Activated T-cell treated with anti-CD3 and anti-CD28 coated beads for 4 hours (primary cell): ENCODE measurements around the gene PDZRN3.

ENCODE experiments used
- DNase-seq: peaks from one replicate; pipeline ENCODE4 v3.0.0-alpha.2; 2020

The PDZRN3 gene

GRCh38 chr3:73624821-73625665 is at the start of gene PDZRN3:
Gene PDZRN3, minus strand, starts transcription at chr3:73624941.
- no peak for DNase-seq

- no peak for DNase-seq
Measured at GRCh38 chr3:73674280-73674679, 49.5 kb upstream of the PDZRN3 start.

DNA sequence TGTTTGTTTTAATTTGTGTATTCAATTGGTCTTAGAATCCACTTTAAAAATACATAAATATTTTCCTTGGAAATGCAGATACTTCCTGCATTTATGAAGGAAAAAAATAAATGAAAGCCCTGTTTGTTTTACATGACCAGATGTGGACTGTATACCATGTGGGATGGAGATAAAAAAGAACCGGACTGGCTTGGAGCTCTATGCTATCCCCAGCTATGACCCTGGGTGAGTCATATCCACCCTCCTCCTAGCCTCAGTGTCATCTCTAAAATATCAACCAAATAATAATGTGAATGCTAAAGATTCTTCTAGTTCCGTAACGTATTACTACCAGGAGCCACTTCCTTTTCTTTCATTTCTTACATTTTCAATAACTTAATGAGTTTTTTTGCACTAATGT is 44.5 kb upstream of the PDZRN3 start:
- no peak for DNase-seq

DNA sequence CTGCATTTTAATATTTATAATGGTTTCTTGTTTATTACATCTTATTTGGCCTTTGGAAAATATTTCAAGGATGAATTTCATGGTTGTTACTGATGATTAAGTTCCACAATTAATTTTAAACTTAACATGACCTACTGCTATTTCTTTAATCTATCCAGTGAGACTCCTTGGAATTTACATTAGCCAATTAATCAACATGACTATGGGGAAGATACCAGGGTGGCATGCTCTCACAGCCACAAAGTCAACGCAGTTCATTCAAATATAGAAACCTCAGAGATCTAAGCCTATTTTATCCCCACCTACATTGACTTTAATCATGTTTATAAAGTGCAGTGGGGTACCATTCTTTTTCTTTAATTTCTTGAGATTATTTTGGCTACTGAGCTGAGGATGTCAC is 43.6 kb upstream of the PDZRN3 start:
- DNase-seq = no peak

DNA sequence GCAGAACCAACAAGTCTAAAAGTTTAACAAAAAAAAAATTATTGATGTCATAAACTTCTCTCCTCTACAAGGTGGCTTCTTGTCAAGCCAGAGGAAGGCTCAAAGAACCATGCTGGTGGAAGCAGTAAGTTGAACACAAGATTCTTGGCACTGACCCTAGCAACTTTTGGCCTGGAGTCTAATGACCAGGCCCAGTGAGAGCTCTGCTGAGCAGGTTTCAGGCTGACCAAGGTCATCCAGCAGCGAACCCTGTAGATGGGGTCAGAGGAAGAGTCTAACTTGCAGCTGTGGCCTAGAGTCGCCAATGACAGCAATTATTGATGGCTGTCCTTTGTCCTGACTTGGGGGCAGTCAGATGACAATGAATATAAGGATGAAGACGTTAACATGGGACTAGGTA is 43.1 kb upstream of the PDZRN3 start:
- DNase-seq = no peak

GRCh38 chr3:73665286-73665685 is 40.5 kb upstream of the PDZRN3 start:
- no peak for DNase-seq

DNA sequence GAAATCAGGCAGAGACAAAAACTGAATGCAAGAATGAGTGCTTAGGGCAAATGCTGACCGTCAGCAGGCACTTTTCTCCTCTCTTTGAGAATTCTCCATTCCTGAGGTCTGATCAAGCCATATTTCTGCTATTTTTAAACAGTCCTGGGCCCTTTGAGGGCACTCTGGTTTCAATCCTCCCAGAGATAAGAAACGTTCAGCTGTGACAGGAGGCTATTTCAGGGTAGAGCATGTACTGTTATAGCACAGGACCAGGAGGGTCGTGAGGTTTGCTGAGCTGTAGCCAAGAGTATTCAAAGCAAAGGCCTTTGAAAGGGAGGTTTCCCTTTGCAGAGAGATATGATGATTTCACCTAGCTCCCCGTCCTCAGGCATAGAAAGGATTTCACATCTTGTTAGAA is 39.6 kb upstream of the PDZRN3 start:
- no peak for DNase-seq

- DNase-seq = no peak
Measured at GRCh38 chr3:73663495-73663894, 38.8 kb upstream of the PDZRN3 start.

GRCh38 chr3:73661265-73661664 is 36.5 kb upstream of the PDZRN3 start:
- DNase-seq = no peak

DNA sequence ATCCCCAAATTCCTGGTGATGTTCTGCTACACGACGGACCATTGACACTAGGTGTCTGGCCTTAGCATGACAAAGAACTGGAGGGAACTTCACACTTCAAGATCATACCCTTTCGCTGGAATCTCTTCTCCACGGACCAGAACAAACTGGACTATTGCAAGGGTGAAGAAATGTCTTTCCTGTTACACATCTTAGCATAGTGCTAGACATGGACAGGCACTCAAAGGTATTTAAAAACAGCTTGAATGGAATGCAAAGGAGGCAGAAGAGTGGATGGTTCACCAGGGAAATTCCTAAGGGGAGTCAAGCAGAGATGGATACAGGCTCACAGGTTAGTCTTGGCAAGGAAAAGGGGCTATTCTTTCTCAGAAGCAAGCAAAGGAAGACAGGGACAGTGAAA is 33.5 kb upstream of the PDZRN3 start:
- DNase-seq = no peak

GRCh38 chr3:73657186-73657585 is 32.4 kb upstream of the PDZRN3 start:
- no peak for DNase-seq

GRCh38 chr3:73656241-73656890 is 31.6 kb upstream of the PDZRN3 start:
- no peak for DNase-seq

DNA sequence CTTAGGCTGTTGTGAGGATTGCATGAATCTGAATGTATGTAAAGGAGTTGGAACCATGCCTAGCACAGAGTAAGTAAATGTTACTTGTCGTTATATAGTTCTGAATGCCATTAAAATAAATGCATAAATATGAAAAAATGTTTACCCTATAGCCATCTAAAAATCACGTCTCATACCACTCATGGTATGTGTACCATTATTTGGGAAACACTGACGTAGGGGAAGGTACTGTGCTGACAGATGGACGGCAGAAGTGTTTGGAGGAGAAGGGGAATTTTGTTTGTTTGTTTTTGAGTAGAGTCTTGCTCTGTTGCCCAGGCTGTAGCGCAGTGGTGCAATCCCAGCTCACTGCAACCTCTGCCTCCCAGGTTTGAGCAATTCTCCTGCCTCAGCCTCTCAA is 30.5 kb upstream of the PDZRN3 start:
- no peak for DNase-seq

- DNase-seq = no peak
Measured at GRCh38 chr3:73653877-73654276, 29.1 kb upstream of the PDZRN3 start.

- DNase-seq = no peak
Measured at GRCh38 chr3:73653351-73653750, 28.6 kb upstream of the PDZRN3 start.

DNA sequence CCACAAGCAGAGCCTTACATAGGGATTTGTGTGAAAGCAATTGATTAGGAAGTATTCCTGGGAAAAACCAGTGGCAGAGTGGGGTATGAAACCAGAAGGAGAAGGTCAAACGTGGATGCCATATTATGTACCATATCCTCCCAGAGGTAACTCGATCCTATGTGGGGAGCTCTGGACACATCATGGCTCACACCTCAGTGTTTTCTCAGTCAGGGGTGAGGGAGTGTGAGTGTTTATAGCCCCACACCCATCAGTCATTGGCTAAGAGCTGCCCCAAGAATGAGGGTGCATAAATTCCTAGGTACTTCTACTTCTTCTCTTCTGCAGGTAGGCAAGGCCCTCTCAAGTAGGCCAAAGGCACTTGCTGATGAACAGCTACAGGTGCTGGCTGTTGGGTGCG is 28.2 kb upstream of the PDZRN3 start:
- DNase-seq = no peak

GRCh38 chr3:73637042-73637441 is 12.3 kb upstream of the PDZRN3 start:
- DNase-seq = no peak

DNA sequence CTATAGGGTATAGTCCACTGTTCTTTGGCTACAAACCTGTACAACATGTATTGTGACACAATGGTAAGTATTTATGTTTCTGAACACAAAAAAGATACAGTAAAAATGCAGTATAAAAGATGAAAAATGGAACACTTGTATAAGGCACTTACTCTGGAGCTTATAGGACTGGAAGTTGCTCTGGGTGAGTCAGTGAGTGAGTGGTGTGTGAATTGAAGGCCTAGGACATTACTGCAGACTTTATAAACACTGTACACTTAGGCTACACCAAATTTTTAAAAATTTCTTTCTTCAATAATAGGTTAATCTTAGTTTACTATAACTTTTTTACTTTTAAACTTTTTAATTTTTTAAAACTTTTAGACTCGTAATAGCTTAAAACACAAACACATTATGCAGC is 10.5 kb upstream of the PDZRN3 start:
- DNase-seq = no peak

DNA sequence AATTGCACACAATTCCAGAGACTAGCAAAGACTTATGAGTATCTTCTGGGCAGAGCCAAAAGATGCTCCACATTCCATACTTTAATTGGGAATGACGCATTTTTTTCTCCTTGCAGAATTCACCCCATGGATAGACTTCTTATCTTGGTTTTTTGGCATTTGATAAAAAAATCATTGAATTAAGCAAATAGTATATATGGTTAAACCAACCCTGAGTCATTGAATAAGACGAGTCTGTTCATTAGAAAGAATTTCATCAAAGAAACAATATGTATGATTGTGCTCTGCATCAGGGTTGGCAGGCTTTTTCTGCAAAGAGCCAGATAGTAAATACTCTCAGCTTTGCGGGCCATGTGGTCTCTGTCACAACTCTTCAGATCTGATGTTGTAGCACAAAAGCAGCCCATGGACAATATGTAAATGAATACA is 9.2 kb upstream of the PDZRN3 start:
- no peak for DNase-seq

DNA sequence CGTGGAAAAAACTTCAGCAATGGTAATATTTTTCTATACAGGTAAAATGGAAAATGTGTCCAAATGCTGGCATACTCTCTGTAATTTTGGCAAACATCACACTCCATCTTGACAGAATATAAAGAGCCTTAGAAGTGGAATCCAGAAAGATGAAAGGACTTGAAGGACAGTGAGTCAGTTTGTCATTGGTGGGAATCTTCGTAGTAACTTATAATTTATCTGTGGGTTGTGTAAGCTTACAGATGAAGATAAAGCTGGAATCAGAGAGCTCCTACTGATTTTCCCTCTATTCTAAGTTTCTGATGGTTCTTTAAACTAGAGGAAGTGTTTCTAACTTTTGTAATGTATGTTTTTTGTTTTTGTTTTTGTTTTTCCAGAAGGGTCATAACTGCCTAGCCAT is 8.7 kb upstream of the PDZRN3 start:
- DNase-seq = no peak

GRCh38 chr3:73626106-73626505 is 1.4 kb upstream of the PDZRN3 start:
- DNase-seq = no peak

DNA sequence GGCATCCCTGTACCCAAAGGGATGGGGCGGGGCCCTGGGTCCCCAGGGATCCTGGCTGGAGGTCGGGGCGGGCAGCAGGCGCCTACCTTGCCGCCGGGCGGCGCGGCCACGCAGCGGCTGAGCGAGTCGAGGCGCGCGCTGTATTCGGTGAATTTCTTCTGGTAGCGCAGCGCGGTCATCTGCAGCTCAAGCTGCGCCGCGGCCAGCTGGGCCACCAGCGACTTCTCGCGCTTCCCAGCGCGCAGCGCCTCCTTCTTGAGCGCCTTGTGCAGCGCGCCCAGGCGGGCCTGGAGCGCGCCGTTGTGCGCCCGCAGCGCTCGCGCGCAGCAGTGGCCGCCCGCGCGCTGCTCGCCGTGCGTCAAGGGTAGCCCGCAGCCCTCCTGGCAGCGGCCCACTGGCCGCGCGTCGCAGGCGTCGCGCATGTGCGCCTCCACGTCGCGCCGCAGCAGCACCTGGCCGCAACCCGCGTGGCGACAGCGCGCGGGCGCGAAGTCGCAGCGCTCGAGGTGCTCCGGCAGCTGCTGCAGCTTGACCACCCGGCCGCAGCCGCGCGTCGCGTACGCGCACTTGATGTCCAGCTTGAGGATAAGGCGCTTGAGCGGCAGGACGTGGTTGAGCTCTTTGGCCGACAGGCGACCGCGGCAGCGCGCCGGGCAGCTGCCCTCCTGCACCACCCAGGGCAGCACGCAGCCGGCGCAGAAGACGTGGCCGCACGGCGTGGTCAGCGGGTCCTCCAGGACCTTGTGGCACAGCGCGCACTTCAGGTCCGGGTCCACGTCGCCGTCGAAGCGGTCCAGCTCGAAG is 522 bp downstream of the PDZRN3 start:
- no peak for DNase-seq

DNA sequence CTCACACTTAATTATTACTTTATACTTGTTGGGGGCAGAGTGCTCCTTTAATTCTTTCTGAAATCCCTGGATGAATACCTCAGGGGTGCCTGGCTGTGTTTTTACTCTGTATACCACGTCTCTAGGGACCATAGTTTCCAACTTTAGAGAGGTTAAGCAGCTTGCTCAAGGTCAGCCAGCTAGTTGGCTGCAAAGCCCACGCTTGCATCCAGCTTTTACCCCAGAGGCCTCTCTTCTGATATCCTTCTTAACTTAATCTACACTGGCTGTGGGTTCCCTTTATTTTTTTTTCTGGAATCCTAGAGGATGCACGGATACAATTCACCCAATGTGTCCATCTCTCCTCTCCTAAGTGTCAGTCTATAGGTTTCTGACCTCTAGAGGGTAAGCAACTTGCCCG is 1.4 kb downstream of the PDZRN3 start:
- no peak for DNase-seq
